Right cardiac atrium (tissue), 5 donors: Measurements from ENCODE around the gene RPL22. TPM values are rescaled to one million over a fixed set of nuclear protein-coding genes. Genes with fewer than 3 reads are reported as not detected.

ENCODE experiments used
- ATAC-seq, 2 donors: fragments of 200-7000 bp; cut with Tn5 transposase; one replicate each; pipeline versions ENCODE4 v1.8.0 to v1.9.1; 2020; ENCODE audit warnings: moderate library complexity in 2 of 2, mild to moderate bottlenecking in 1 of 2
- DNase-seq, 3 donors: peaks; one replicate each; pipeline ENCODE4 v3.0.0-alpha.2; 2020
- H3K27ac ChIP-seq: one replicate; pipeline ENCODE4 v1.5.1; 2013; ENCODE audit warnings: mild to moderate bottlenecking, low read length, control low read depth, moderate library complexity
- H3K27me3 ChIP-seq: one replicate; pipeline ENCODE4 v1.6.1; 2013; ENCODE audit not compliant: control insufficient read depth, insufficient read depth
- H3K4me1 ChIP-seq: one replicate; pipeline ENCODE4 v1.6.1; 2013; ENCODE audit warnings: low read length; ENCODE audit not compliant: control insufficient read depth, insufficient read depth
- H3K4me3 ChIP-seq: one replicate; pipeline ENCODE4 v1.5.1; 2013; ENCODE audit warnings: low read length, control low read depth
- H3K9me3 ChIP-seq: one replicate; pipeline ENCODE4 v1.6.1; 2013; ENCODE audit warnings: low read length; ENCODE audit not compliant: control insufficient read depth
- WGBS: extraction: QIAGEN DNeasy Blood & Tissue Kit; methylation state at CpG from one replicate; pipeline ENCODE4 v1.1.7; 2013; 5-methylcytosine and 5-hydroxymethylcytosine counted together
- intact Hi-C, 4 donors: fragments of 100-400 bp; cut with DNase I; formaldehyde crosslinking; loops; one replicate each; pipeline versions ENCODE4 v1.11.0 to v1.14.0; 2022 to 2023
- polyA plus RNA-seq: library from polyadenylated mRNA; stranded (reverse); fragments of 200-250 nt; gene quantifications from one replicate; pipeline ENCODE4 v1.2.3, GENCODE V29; 2013
- total RNA-seq, 4 donors: library from RNA; stranded (reverse); fragmentation: NEBNext Ultra II Directional; extraction: Animal tissue kit (Norgen Biotek cat#: 25700); gene quantifications; one replicate each; pipeline ENCODE4 v1.2.1, GENCODE V29; 2021
- donor health status: healthy with polysubstance abuse.
- donor health status: DM: no; HTN: yes; CAD: no.
- donor health status: DM: no; HTN: no; CAD: no.
- donor health status: DM: no; HTN: yes; CAD: no; lungs with severe emphysema.
- donor health status: DM: yes; HTN: yes; CAD: no.

The RPL22 gene
- total and polyA plus RNA-seq, 5 donors = 247 to 309 (median 271) TPM

DNA sequence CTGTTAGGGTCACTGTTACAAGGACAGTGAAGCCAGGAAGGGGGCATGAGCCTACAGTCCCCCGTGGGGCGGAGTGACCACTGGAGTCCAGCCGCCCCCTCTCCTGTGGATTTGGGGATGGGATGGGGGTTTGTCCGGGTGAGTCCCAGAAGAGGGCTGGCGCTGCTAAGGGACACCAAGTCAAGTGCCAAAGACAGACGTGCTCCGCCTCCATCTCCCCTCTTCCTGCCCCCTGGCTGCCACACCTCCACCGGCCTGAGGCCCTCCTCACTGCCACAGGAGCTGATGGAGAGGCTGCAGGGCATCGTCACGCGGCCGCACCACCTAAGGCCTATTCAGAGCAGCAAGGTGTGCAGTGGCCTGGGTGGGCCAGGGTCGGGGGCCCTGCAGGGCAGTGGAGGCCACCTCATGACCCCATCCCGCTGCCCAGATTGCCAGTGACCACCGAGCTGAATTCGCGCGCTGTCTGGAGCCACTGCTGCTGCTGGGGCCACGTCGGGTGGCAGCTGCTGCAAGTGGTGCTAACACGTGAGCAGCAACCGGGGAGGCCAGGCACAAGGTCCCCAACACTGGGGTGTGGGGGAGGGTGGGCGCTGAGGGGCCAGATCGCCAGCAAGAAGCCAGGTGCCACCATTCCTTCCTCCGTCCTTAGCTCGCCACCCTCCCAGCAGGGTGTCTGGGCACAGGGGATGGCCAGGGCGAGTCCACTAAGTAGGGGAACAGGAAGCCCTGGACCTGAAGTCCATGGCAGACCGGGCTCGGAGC is 11.4 kb upstream of the RPL22 start:
- Histone ChIP-seq H3K4me3 (no peak overlapping the region), H3K4me1 (no peaks in the 10 kb centered on the region), H3K27ac (no peak overlapping the region), H3K27me3 (no peaks in the 10 kb centered on the region), H3K9me3 (no peaks in the 10 kb centered on the region)
- no peak for ATAC-seq
- intact Hi-C loops = no loop called here
- peak in 1 of 3 donors; percentile 56 for DNase-seq
- 90% methylated on average over 29 of the region's 29 CpGs for WGBS

- H3K27ac ChIP-seq = no peak overlapping the region
Observed at GRCh38 chr1:6209661-6210580, 10.5 kb upstream of the RPL22 start.

GRCh38 chr1:6208723-6209660 is 9.6 kb upstream of the RPL22 start:
- Histone ChIP-seq H3K27ac (no peak overlapping the region), H3K4me3 (peak overlapping the region; percentile 12), H3K9me3 (no peaks in the 10 kb centered on the region), H3K4me1 (no peaks in the 10 kb centered on the region), H3K27me3 (no peaks in the 10 kb centered on the region)
- peak; percentile 35 to 46 for ATAC-seq
- WGBS = 5% methylated on average over 99 of the region's 99 CpGs
- intact Hi-C loops = no loop called here
- DNase-seq = peak; percentile 53 to 84 (median 84)

More at GRCh38 chr1:6209661-6210580, 10.5 kb upstream of the RPL22 start:
- Histone ChIP-seq H3K27me3 (no peaks in the 10 kb centered on the region), H3K9me3 (no peaks in the 10 kb centered on the region), H3K4me3 (no peak overlapping the region), H3K4me1 (no peaks in the 10 kb centered on the region)
- intact Hi-C loops = no loop called here
- DNase-seq (peak in 1 of 3 donors; percentile 56), ATAC-seq (no peak)
- WGBS = 86% methylated on average over 17 of the region's 17 CpGs

- no peak overlapping the region for H3K4me3 ChIP-seq
- H3K27me3 ChIP-seq = no peaks in the 10 kb centered on the region
- H3K4me1 ChIP-seq = no peaks in the 10 kb centered on the region
- DNase-seq (no peak), ATAC-seq (no peak)
- 78% methylated on average over 10 of the region's 10 CpGs for WGBS
- intact Hi-C loops = no loop called here
- H3K27ac ChIP-seq = peak overlapping the region; percentile 4
- H3K9me3 ChIP-seq = no peaks in the 10 kb centered on the region
Observed at GRCh38 chr1:6207921-6208320, 8.5 kb upstream of the RPL22 start.

GRCh38 chr1:6207075-6207885 is 7.9 kb upstream of the RPL22 start:
- H3K4me3 ChIP-seq = peak overlapping the region; percentile 62
- peak in 1 of 2 donors; percentile 12 for ATAC-seq
- no peaks in the 10 kb centered on the region for H3K27me3 ChIP-seq
- no peaks in the 10 kb centered on the region for H3K9me3 ChIP-seq
- WGBS = 63% methylated on average over 19 of the region's 19 CpGs
- peak overlapping the region; percentile 57 for H3K27ac ChIP-seq
- DNase-seq = peak in 1 of 3 donors; percentile 80
- H3K4me1 ChIP-seq = no peaks in the 10 kb centered on the region
- intact Hi-C loops = no loop called here

- ATAC-seq = no peak
Observed at GRCh38 chr1:6206520-6206855, 7.1 kb upstream of the RPL22 start.

DNA sequence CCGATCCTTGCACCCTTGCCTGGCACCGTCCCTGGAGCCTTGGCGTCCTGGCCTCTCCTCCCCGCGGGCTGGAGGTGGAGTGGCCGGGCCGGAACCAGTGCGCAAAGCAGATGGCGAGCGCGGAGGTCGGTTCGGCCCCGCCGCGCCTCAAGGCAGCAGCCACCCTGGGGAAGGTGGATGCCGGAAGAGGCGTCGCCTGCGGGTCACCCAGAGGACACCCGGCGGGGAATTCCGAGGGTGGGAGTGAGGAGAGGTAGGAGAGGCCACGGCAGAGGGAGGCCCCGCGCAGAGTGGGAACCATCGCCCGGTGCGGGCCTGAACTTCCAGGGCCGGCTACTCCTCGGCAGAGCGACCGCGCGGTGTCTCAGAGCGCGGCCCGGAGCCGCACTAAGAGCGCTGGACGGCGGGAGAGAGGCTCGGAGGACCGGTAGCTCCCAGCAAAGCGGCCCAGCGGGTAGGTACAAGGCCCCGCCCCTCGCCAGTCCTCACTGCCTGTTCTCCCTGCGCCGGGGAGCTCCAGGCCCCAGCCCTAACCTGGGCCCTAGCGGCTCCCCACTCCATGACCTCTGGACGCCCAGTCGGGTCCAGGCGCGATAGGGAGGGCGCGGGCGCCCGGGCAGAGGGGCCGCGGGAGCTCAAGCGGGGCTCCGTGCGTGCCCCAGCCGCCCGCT is 6.6 kb upstream of the RPL22 start, which contains the start of gene RNF207:
TSS of gene RNF207 (plus strand) at position 271 of the 671 bp plus-strand sequence. CDS start 417 bp downstream, outside the sequence.
- DNase-seq = peak; percentile 71 to 87 (median 85)
- 1% methylated on average over 66 of the region's 66 CpGs for WGBS
- Histone ChIP-seq H3K27ac (peak within 1 kb of the TSS; percentile 84), H3K4me1 (no peaks in the 10 kb centered on the region), H3K9me3 (no peaks in the 10 kb centered on the region), H3K4me3 (peak within 1 kb of the TSS; percentile 62), H3K27me3 (no peaks in the 10 kb centered on the region)
- intact Hi-C loops = no loop called here
- ATAC-seq = peak; percentile 71 to 79

More at GRCh38 chr1:6206520-6206855, 7.1 kb upstream of the RPL22 start:
- Histone ChIP-seq H3K27me3 (no peaks in the 10 kb centered on the region), H3K9me3 (no peaks in the 10 kb centered on the region), H3K27ac (peak overlapping the region; percentile 57), H3K4me3 (peak overlapping the region; percentile 62), H3K4me1 (no peaks in the 10 kb centered on the region)
- DNase-seq = no peak
- 11% methylated on average over 25 of the region's 25 CpGs for WGBS
- intact Hi-C loops = no loop called here

DNA sequence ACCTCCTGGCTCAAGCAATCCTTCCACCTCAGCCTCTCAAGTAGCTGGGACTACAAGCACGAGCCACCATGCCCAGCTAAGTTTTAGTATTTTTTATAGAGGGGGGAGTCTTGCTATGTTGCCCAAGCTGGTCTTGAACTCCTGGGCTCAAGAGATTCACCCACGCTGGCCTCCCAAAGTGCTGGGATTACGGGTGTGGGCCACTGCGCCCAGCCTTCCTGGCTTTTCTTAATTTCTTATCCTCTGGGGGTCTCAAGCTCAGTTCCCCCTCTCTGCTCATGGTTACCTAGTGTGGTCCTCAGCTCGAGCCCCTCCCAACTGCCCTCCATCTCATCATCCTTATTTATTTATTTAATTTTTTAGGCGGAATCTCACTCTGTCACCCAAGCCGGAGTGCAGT is 2.9 kb upstream of the RPL22 start:
- H3K27ac ChIP-seq = no peak overlapping the region
- no peak overlapping the region for H3K4me3 ChIP-seq
- H3K4me1 ChIP-seq = peaks cover 5% of the 10 kb centered on the region
- H3K9me3 ChIP-seq = no peaks in the 10 kb centered on the region
- H3K27me3 ChIP-seq = no peaks in the 10 kb centered on the region
- DNase-seq (no peak), ATAC-seq (no peak)
- intact Hi-C loops = no loop called here
- 92% methylated on average over 7 of the region's 7 CpGs for WGBS

DNA sequence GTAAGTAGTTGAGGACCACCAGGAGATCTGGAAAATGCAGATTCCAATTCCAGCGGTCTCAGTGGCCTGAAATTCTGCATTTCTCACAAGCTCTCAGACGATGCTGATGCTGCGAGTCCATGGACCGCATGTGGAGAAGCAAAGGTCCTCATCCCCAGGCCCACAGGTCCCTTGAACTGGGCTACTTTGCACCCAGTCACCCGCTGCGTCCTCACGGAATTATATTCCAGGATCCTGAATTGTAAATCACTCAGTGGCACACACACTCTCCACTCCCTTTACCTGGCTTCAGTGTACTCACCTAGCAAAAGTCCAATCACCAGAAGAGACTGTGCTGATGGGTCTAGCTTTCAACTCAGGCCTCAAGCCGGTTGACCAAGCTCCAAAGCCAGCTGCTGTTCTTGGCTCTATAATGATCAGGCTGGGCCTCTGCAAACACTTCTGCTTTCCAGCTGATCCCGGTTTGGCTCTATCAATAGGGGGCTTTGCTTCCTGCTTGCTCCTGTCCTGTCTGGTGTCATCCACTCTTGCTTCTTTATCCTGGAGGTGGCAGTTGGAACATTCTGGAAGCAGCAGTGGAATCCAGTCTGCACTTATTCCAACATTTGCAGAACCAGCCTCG is 904 bp upstream of the RPL22 start:
- peak overlapping the region; percentile 93 for H3K27ac ChIP-seq
- ATAC-seq (no peak), DNase-seq (no peak)
- H3K4me3 ChIP-seq = peak overlapping the region; percentile 47
- H3K4me1 ChIP-seq = peaks cover 5% of the 10 kb centered on the region
- 62% methylated on average over 10 of the region's 10 CpGs for WGBS
- no peaks in the 10 kb centered on the region for H3K27me3 ChIP-seq
- H3K9me3 ChIP-seq = no peaks in the 10 kb centered on the region
- intact Hi-C loops = no loop called here
